ENCODE results near the gene TBC1D8. TPM values are rescaled to one million over a fixed set of nuclear protein-coding genes. Genes with fewer than 3 reads are reported as not detected.

TBC1D8 gene
- total RNA-seq, 1 experiment from 2014 or later = 139 TPM

DNA sequence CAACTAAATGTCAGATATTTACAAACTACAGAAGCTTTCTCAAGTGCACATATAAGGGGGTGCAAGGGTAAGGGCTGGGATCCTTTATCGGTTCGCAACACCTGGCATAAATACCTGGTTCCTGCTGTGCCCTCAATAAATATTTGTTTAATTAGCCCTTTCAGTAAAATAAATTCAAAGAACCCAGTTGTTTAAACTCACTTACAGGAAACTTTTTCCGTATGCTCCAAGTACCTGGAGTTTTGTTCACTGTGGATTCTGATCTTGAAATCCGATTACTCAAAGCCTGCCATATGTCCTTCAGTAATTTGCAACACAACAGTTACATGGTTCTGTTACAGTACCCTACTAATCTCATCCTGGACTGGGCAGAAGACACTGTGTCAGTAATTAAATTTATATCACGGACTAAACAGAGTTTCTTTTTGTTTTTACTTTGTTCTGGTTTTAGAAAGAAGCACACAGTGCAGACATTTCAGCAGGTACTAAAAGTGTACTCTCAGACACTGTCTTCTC, 36.9 kb downstream of the TBC1D8 start:
- Histone ChIP-seq H3K27ac (ENCODE audit: low read length) (peak overlapping the region; percentile 100), H3K27me3 (ENCODE audit: control insufficient read depth, insufficient read depth, low read length) (no peaks in the 10 kb centered on the region), H3K9me3 (ENCODE audit: control insufficient read depth, insufficient read depth, low read depth, low read length) (no peaks in the 10 kb centered on the region), H3K36me3 (ENCODE audit: control insufficient read depth, insufficient read depth, low read length) (no peaks in the 10 kb centered on the region), H3K4me1 (ENCODE audit: control insufficient read depth, insufficient read depth, low read length) (peaks cover 92% of the 10 kb centered on the region), H3K4me3 (ENCODE audit: low read depth in 2 of 2, low read length in 2 of 2) (peak overlapping the region; percentile 0 to 30; a peak in 2 of 4 replicates)
- BruUV-seq (replicated peaks) = no TSS peak
- ChIA-PET CTCF (no interaction called here), POLR2A (interaction anchor here (0.6 to 1.0 kb wide), 2 partner anchors 9 to 103 kb away, joined by 3 read pairs; no protein-coding TSS in a partner anchor)
- no peak for DNase-seq (ENCODE audit: low read depth, low spot score)
- ATAC-seq = peak; percentile 46
- intact Hi-C loops (cut with micrococcal nuclease; ENCODE audit: unreplicated experiment) (loop anchor here (5.0 kb wide), 1 partner anchor 33 kb away; no protein-coding TSS in a partner anchor), in situ Hi-C loops (cut with HindIII; ENCODE audit: low pct_unique_long_range_greater_than_20kb, low sequenced_read_pairs) (no loop called here)
- TF ChIP-seq, protein P1, sequence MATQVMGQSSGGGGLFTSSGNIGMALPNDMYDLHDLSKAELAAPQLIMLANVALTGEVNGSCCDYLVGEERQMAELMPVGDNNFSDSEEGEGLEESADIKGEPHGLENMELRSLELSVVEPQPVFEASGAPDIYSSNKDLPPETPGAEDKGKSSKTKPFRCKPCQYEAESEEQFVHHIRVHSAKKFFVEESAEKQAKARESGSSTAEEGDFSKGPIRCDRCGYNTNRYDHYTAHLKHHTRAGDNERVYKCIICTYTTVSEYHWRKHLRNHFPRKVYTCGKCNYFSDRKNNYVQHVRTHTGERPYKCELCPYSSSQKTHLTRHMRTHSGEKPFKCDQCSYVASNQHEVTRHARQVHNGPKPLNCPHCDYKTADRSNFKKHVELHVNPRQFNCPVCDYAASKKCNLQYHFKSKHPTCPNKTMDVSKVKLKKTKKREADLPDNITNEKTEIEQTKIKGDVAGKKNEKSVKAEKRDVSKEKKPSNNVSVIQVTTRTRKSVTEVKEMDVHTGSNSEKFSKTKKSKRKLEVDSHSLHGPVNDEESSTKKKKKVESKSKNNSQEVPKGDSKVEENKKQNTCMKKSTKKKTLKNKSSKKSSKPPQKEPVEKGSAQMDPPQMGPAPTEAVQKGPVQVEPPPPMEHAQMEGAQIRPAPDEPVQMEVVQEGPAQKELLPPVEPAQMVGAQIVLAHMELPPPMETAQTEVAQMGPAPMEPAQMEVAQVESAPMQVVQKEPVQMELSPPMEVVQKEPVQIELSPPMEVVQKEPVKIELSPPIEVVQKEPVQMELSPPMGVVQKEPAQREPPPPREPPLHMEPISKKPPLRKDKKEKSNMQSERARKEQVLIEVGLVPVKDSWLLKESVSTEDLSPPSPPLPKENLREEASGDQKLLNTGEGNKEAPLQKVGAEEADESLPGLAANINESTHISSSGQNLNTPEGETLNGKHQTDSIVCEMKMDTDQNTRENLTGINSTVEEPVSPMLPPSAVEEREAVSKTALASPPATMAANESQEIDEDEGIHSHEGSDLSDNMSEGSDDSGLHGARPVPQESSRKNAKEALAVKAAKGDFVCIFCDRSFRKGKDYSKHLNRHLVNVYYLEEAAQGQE (IDR thresholded peaks at IDR 0.05; ENCODE audit: insufficient read depth in 1 of 2, low read depth in 2 of 2, low read length in 1 of 2) = no peak
- TF ChIP-seq SIN3A (IDR thresholded peaks at IDR 0.05; ENCODE audit: borderline replicate concordance, insufficient read depth, low read depth, low read length) = no peak
- TF ChIP-seq, protein P2, sequence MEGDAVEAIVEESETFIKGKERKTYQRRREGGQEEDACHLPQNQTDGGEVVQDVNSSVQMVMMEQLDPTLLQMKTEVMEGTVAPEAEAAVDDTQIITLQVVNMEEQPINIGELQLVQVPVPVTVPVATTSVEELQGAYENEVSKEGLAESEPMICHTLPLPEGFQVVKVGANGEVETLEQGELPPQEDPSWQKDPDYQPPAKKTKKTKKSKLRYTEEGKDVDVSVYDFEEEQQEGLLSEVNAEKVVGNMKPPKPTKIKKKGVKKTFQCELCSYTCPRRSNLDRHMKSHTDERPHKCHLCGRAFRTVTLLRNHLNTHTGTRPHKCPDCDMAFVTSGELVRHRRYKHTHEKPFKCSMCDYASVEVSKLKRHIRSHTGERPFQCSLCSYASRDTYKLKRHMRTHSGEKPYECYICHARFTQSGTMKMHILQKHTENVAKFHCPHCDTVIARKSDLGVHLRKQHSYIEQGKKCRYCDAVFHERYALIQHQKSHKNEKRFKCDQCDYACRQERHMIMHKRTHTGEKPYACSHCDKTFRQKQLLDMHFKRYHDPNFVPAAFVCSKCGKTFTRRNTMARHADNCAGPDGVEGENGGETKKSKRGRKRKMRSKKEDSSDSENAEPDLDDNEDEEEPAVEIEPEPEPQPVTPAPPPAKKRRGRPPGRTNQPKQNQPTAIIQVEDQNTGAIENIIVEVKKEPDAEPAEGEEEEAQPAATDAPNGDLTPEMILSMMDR (IDR thresholded peaks at IDR 0.05) = no peak
- peak; percentile 79 for TF ChIP-seq TCF7L2 (IDR thresholded peaks at IDR 0.05; ENCODE audit: low read depth, low read length)
- TF ChIP-seq POLR2AphosphoS5 (IDR thresholded peaks at IDR 0.05; ENCODE audit: low read depth, low read length) = peak; percentile 61; the same call in 1 of the 2 replicates

DNA sequence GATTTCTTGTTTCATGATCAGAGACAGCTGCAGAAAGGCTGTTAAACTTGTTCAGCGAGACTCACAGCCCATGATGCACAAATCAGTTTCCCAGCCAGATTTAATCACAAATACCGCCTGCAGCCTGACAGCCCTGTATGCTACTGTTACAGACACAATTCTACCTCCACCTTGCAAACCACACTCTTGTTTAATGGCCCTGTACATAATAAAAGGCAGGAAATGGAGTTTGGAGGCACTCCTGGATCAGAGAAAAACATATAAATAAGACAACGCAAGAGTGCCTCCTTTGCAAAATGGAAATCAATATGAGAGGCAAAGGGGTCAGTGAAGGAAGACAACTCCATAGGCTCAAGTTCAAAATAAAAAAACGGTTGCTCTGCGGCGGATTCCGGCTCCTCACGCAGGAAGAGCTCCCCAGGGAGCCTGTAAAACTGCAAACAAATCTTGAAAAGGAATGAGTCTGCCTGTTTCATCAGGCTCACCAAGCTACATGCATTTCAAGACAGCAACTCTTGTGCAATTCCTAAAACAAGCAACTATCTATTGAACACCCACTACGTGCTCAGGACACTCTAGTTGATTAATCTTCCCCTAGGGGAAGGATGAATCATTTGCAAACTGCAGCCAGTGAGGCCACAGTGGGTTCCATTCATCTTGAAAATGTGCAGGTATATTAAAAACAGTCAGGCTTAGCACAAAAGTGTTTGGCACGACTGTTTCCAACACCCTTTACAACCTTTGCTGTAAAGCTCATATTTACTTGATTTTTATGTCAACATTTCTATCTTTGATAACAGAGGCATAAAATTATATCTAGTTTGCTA, 37.5 kb downstream of the TBC1D8 start:
- in situ Hi-C loops (cut with HindIII; ENCODE audit: low pct_unique_long_range_greater_than_20kb, low sequenced_read_pairs) = no loop called here

More for the DNA sequence above, 37.5 kb downstream of the TBC1D8 start:
- ChIA-PET CTCF (no interaction called here), POLR2A (no interaction called here)
- DNase-seq (ENCODE audit: low read depth, low spot score) (no peak), ATAC-seq (peak; percentile 79)
- peaks cover 92% of the 10 kb centered on the region for H3K4me1 ChIP-seq (ENCODE audit: control insufficient read depth, insufficient read depth, low read length)
- peak overlapping the region; percentile 100 for H3K27ac ChIP-seq (ENCODE audit: low read length)
- BruUV-seq (replicated peaks) = no TSS peak
- no peaks in the 10 kb centered on the region for H3K36me3 ChIP-seq (ENCODE audit: control insufficient read depth, insufficient read depth, low read length)
- H3K27me3 ChIP-seq (ENCODE audit: control insufficient read depth, insufficient read depth, low read length) = no peaks in the 10 kb centered on the region
- TF ChIP-seq POLR2AphosphoS5 (IDR thresholded peaks at IDR 0.05; ENCODE audit: low read depth, low read length) = peak; percentile 94
- TF ChIP-seq, protein P1 (IDR thresholded peaks at IDR 0.05; ENCODE audit: insufficient read depth in 1 of 2, low read depth in 2 of 2, low read length in 1 of 2) = peak in 1 of 2 experiments; percentile 41; a peak in 2 of 4 replicates
- TF ChIP-seq, protein P2 (IDR thresholded peaks at IDR 0.05) = no peak
- peak; percentile 98 for TF ChIP-seq TCF7L2 (IDR thresholded peaks at IDR 0.05; ENCODE audit: low read depth, low read length)
- peak; percentile 56; the same call in 1 of the 2 replicates for TF ChIP-seq SIN3A (IDR thresholded peaks at IDR 0.05; ENCODE audit: borderline replicate concordance, insufficient read depth, low read depth, low read length)
- H3K4me3 ChIP-seq (ENCODE audit: low read depth in 2 of 2, low read length in 2 of 2) = peak overlapping the region in 1 of 2 experiments; percentile 30; a peak in 2 of 4 replicates
- H3K9me3 ChIP-seq (ENCODE audit: control insufficient read depth, insufficient read depth, low read depth, low read length) = no peaks in the 10 kb centered on the region
- intact Hi-C loops (cut with micrococcal nuclease; ENCODE audit: unreplicated experiment) = loop anchor here (5.0 kb wide), 1 partner anchor 34 kb away; no protein-coding TSS in a partner anchor

Data from Panc1 (cell line).